ENCODE measurements around the gene KLF8.
"Not testable (repeated sequence)": the region's sequence is repeated elsewhere in the genome, so short reads cannot be mapped to it uniquely, and the experiment has no call there.

The KLF8 gene

GRCh38 chrX:56232221-56233082 is at the start of gene KLF8:
KLF8 (plus strand) TSS chrX:56232356; CDS start chrX:56233335, 979 bp downstream.
- DNase-seq, result no peak

- DNase-seq, result not testable (repeated sequence)
Measured at GRCh38 chrX:56206945-56207344, 25.2 kb upstream of the KLF8 start.

GRCh38 chrX:56211701-56212100 is 20.5 kb upstream of the KLF8 start:
- DNase-seq, result no peak

DNA sequence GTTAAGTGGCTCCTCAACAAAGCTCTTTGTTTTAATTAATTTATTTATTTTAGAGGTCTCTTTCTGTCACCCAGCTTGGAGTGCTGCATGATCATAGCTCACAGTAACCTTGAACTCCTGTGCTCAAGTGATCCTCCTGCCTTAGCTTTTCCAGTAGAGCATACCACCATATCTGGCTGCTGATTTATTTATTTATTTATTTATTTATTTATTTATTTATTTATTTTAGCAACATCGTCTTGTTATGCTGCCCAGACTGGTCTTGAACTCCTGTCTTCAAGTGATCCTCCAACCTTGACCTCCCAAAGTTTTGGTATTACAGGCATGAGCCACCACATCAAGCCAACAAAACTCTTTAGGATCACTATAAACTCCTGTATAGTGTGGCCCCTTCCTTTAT is 15.8 kb upstream of the KLF8 start:
- no peak for DNase-seq

DNA sequence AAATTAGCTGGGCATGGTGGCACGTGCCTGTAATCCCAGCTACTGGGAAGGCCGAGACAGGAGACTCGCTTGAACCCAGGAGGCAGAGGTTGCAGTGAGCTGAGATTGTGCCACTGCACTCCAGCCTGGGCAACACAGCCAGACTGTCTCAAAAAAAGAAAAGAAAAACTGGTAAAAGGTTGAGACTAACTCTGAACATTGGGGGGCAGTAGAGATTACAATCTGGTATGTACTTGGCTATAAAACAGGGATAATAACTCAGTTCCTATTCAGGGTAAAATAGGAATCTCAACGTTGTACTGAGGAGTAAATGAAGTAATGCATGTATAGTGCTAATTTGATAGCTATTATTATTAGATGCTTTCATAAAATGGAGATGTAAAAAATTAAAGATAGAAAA is 12.5 kb upstream of the KLF8 start:
- DNase-seq, result no peak

DNA sequence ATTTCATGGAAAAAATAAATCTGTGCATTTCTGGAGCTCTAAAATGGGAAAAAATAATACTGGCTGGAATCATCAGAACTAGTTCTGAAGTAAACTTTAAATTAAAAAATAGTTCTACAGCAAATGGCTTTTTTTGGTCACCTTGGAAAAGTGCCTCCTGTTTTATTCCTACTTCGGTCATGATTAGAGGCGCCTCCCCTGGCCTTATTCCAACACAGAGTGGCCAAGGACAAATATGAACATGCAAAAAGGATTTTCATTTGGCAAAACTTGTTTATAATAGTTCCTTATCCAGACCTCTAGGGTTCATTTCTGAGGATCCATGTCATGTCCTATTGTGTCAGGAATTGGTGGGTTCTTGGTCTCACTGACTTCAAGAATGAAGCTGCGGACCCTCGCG is 11.1 kb upstream of the KLF8 start:
- DNase-seq, result no peak

GRCh38 chrX:56222473-56223000 is 9.6 kb upstream of the KLF8 start:
- no peak for DNase-seq

- DNase-seq, result no peak
Measured at GRCh38 chrX:56226980-56227379, 5.2 kb upstream of the KLF8 start.

GRCh38 chrX:56228914-56229313 is 3.2 kb upstream of the KLF8 start:
- no peak for DNase-seq

DNA sequence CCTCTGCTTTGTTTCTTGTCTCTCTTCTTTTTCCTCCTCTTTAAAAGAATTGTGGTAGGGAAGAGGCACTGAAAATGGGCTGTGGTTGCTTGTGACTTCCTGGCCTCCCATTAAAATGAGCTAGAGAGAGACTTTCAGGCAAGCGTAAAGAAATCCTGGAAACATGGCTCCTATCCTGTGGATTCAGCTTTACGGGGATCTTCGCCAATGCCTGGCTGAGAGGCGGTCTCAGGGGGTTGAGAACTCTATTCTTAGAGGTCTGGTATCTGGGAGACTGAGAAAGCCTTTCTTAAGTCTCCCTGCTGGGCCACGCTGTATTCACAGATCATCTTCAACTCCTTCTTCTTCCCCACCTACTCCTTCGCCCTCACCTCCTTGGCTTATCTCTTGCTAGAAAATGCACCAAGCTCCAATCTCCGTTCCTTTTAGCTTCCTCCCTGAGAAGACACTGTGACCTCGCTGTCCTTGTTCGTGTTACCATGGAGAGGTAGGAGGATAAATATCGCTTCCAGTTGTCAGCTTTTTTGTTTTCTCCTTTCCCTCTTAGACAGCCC is 542 bp upstream of the KLF8 start:
- no peak for DNase-seq

DNA sequence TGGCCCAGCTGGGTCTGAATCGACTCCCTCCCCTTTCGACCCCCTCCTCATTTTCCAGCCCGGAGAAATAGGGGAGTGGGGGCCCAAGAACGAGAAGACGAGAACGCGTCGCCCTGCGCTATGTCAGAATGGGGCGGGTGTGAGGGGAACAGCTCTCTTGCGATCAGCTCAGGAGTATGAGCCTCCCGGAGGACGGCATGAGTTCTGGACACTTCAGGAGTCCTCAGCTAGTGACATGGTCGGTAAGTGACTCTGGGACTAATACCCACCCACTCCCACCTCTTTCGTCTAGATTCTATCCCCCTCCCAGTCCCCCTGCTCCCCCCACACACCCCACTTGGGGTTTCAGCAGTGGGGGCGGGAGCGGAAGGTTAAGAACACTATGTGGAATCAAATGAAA is 944 bp downstream of the KLF8 start:
- DNase-seq, result no peak

GRCh38 chrX:56233682-56234081 is 1.5 kb downstream of the KLF8 start:
- DNase-seq, result no peak

- DNase-seq, result no peak
Measured at GRCh38 chrX:56248492-56248891, 16.3 kb downstream of the KLF8 start.

DNA sequence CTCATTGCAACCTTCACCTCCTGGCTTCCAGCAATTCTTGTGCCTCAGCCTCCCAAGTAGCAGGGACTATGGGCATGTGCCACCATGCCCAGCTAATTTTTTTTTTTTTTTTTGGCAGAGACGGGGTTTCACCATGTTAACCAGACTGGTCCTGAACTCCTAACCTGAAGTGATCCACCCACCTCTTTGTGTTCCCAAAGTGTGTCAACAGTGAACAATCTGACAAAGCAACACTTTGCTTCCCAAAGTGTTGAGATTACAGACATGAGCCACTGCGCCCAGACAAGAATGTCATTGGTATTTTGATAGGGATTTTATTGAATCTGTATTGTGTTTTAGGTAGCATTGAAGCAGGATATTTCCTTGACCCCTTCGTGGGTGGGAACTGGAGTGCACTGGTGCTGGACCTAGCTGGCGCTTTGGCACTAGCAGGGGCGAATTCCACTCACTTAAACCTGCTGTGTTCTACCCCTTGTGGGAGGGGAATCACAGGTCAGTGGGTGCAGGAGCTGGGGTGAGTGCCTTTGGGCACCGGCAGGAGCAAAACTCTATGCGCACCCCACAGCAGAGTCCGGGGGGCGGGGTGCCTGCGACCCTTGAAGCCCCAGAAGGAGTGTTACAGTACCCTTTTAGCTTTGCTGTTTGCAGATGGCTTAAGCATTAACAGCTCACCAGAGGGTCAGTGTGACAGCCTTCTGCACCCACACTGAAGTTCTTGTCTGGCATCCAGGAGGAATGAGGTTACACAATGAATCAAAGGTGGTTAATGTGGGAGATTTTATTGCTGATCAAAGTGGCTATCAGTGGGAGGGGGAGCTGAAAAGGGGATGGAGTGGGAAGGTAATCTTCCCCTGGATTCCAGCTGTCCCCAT is 21.9 kb downstream of the KLF8 start:
- no peak for DNase-seq

- no peak for DNase-seq
Measured at GRCh38 chrX:56268888-56269287, 36.7 kb downstream of the KLF8 start.

DNA sequence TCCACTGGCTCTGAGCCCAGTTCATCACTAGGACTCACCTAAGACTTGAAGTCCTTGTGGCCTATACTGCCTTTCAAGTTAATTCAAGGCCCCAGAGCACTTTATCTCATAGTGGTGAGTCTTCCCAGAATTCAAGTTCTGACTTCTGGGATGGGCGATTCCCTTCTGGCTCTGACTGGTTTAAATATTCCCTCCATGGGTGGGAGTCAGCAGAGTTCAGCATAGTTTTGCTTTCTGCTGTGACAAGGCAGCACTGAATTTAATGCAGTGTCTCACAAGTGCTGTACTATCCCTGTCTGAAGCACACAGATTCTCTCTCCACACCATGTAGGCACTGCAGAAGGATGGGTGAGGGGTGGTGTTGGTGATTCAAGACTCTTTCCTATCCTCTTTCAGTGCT is 46.5 kb downstream of the KLF8 start:
- DNase-seq, result no peak

GRCh38 chrX:56279863-56280262 is 47.7 kb downstream of the KLF8 start:
- DNase-seq, result no peak

DNA sequence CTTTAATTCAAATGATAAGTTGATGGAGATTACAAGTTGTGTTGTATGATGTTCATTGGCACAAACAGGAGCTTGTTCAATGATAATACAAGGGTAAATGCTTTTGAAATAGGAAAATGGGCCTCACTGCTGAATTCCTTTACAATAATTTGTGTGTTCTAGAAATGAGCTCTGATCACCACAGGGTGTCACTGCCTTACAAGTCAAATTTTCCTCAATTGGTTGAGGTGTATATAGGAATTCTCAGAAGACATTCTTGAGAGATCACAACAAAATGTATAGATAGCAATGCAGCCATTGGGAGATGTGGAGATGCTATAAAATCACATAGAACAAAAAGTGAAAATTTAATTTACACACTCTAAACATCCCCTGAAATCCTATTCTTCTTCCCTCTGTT is 49.6 kb downstream of the KLF8 start:
- DNase-seq, result no peak

DNA sequence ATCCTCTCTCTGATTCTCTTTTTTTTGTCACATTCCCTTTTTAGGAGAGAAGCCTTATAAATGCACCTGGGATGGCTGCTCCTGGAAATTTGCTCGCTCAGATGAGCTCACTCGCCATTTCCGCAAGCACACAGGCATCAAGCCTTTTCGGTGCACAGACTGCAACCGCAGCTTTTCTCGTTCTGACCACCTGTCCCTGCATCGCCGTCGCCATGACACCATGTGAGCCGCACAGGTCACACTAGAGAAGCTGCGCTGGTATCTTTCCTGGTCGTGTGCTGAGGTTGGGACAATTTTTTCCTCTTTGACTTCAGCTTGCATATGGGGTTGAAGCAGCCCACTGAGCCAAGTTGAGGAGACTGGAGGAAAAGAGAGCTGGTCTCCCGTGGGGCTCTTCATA is 52.1 kb downstream of the KLF8 start:
- DNase-seq, result no peak

DNA sequence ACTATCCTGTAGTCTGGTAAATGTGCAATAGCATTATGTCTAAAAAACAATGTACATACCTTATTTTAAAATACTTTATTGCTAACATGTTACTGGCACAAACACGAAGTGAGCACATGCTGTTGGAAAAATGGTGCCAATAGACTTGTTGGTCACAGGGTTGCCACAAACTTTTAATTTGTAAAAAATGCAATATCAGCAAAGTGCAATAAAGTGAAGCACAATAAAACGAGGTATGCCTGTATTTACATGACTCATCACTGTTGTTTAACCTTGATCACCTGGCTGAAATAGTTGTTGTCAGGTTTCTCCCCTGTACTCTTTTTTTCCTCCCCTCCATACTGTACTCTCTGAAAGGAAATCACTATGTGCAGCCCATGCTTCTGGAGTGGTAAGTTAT is 56.5 kb downstream of the KLF8 start:
- no peak for DNase-seq

DNA sequence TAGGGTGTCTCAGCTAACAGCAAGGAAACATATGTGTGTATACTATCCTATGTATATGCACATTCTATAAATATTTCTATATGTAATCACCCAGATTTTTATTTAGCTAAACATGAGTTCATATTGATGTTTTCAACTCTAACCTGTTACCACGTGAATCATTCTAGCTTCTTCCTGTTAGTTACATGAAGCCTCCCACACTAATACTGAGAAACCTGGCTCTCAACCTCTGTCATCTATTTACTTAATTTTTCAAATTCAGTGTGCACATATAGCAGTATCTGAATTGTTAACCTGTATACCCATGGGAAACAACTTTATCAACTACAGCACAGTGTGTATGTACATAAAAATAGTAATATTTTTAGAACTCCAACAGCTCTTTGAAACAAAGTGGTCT is 57.3 kb downstream of the KLF8 start:
- no peak for DNase-seq

DNA sequence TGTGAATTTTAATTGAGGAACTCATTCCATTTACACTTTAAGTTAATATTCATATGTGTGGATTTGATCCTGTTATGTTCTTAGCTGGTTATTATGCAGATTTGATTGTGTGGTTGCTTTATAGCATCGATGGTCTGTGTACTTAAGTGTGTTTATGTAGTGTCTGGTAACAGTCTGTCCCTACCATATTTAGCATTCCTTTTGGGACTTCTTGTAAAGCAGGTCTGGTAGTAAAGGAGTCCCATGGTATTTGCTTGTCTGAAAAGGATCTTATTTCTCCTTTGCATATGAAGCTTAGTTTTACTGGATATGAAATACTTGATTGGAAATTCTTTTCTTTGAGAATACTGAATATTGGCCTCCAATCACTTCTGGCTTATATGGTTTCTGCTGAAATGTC is 76.6 kb downstream of the KLF8 start:
- no peak for DNase-seq

- DNase-seq, result no peak
Measured at GRCh38 chrX:56309881-56310280, 77.7 kb downstream of the KLF8 start.

- DNase-seq, result no peak
Measured at GRCh38 chrX:56310581-56310980, 78.4 kb downstream of the KLF8 start.
